ENCODE measurements around the gene FRYL. TPM values are rescaled to one million over a fixed set of nuclear protein-coding genes. Genes with fewer than 3 reads are reported as not detected.

Gene FRYL
- total RNA-seq, 4 donors from 2014 or later: 43.2 to 92.5 (median 62.1) TPM

DNA sequence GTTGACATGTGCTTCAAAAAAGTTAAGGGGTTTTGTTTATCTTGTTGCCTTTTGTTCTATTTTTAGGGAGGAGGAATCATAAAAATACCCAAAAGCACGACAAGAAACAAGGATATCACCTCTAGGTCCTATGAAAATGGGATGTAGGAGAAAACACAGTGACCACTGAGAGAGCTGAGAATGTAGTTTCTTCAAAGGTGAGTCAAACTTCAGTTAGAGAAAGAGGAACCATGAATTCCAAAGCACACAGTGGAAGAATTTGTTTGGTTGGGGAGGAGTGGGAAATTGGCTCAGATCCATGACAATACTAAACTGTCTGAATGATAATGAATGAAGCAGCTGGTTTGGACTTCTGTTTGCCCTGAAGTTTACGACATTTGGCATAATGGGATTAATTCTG is 19.1 kb upstream of the FRYL start:
- no peak overlapping the region for H3K4me3 ChIP-seq
- no peak overlapping the region for H3K27ac ChIP-seq
- no peak for ATAC-seq
- H3K36me3 ChIP-seq: no peaks in the 10 kb centered on the region
- H3K9me3 ChIP-seq: no peaks in the 10 kb centered on the region
- TF ChIP-seq POLR2A (IDR thresholded peaks at IDR 0.05) (no peak), EP300 (IDR thresholded peaks at IDR 0.05) (no peak), POLR2AphosphoS5 (IDR thresholded peaks at IDR 0.05) (no peak)
- TF ChIP-seq, protein P1, sequence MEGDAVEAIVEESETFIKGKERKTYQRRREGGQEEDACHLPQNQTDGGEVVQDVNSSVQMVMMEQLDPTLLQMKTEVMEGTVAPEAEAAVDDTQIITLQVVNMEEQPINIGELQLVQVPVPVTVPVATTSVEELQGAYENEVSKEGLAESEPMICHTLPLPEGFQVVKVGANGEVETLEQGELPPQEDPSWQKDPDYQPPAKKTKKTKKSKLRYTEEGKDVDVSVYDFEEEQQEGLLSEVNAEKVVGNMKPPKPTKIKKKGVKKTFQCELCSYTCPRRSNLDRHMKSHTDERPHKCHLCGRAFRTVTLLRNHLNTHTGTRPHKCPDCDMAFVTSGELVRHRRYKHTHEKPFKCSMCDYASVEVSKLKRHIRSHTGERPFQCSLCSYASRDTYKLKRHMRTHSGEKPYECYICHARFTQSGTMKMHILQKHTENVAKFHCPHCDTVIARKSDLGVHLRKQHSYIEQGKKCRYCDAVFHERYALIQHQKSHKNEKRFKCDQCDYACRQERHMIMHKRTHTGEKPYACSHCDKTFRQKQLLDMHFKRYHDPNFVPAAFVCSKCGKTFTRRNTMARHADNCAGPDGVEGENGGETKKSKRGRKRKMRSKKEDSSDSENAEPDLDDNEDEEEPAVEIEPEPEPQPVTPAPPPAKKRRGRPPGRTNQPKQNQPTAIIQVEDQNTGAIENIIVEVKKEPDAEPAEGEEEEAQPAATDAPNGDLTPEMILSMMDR (IDR thresholded peaks at IDR 0.05): no peak
- 50 to 67% methylated on average over 2 of the region's 2 CpGs for WGBS, 2 donors (ENCODE audit: low coverage in 1 of 2)
- peaks cover 0 to 14% (median 0%) of the 10 kb centered on the region in 3 donors for H3K4me1 ChIP-seq
- H3K27me3 ChIP-seq: no peaks in the 10 kb centered on the region

GRCh38 chr4:48798117-48798516 is 18.0 kb upstream of the FRYL start:
- no peak for ATAC-seq
- peaks cover 0 to 15% (median 0%) of the 10 kb centered on the region in 3 donors for H3K4me1 ChIP-seq
- TF ChIP-seq, protein P1 (IDR thresholded peaks at IDR 0.05): no peak
- TF ChIP-seq POLR2A (IDR thresholded peaks at IDR 0.05): no peak
- no peak for TF ChIP-seq POLR2AphosphoS5 (IDR thresholded peaks at IDR 0.05)
- TF ChIP-seq EP300 (IDR thresholded peaks at IDR 0.05): no peak

DNA sequence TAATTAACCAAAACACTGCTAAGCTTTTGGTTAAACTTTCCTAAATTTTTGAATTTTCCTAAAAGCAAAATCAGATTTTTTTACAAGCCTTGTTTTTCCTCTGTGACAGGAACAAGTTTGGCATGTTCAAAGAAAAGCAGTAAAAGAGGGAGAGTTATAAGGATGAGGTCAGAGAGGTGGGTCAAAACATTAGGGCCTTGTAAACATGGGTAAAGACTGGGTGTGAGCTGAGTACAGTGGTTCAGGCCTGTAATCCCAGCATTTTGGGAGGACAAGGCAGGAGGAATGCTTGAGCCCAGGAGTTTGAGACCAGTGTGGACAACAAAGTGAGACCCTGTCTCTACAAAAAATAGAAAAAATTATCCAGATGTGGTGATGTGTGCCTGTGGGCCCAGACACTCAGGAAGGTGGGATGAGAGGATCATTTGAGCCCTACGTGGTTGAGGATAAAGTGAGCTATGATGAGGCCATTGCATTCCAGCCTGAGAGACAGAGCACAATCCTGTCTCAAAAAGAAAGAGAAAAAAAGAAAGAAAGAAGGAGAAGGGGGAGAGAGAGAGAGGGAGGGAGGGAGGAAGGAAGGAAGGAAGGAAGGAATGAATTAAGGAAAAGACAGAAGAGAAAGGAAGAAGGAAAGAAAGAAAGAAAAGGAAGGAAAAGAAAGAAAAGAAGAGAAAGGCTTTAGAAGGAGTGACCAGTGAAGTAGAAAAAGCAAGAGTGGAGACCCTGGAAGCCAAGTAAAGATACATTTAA is 17.0 kb upstream of the FRYL start:
- no peak for ATAC-seq
- Histone ChIP-seq H3K4me3 (no peak overlapping the region), H3K36me3 (no peaks in the 10 kb centered on the region), H3K4me1 (peaks cover 0 to 21% (median 0%) of the 10 kb centered on the region in 3 donors), H3K27ac (no peak overlapping the region), H3K9me3 (no peaks in the 10 kb centered on the region), H3K27me3 (no peaks in the 10 kb centered on the region)
- no peak for TF ChIP-seq EP300 (IDR thresholded peaks at IDR 0.05)
- no peak for TF ChIP-seq POLR2A (IDR thresholded peaks at IDR 0.05)
- TF ChIP-seq, protein P1 (IDR thresholded peaks at IDR 0.05): no peak
- TF ChIP-seq POLR2AphosphoS5 (IDR thresholded peaks at IDR 0.05): no peak
- WGBS, 2 donors (ENCODE audit: low coverage in 1 of 2): 27 to 58% methylated on average over 1 of the region's 1 CpG

More at GRCh38 chr4:48798117-48798516, 18.0 kb upstream of the FRYL start:
- Histone ChIP-seq H3K4me3 (no peak overlapping the region), H3K9me3 (no peaks in the 10 kb centered on the region), H3K27ac (no peak overlapping the region), H3K27me3 (no peaks in the 10 kb centered on the region), H3K36me3 (no peaks in the 10 kb centered on the region)
- 85 to 100% methylated on average over 1 to 2 of the region's 2 CpGs for WGBS, 2 donors (ENCODE audit: low coverage in 1 of 2)

GRCh38 chr4:48796191-48796926 is 16.3 kb upstream of the FRYL start:
- Histone ChIP-seq H3K4me1 (peaks cover 0 to 15% (median 0%) of the 10 kb centered on the region in 3 donors), H3K4me3 (no peak overlapping the region), H3K36me3 (no peaks in the 10 kb centered on the region), H3K9me3 (no peaks in the 10 kb centered on the region), H3K27ac (no peak overlapping the region), H3K27me3 (no peaks in the 10 kb centered on the region)
- WGBS, 2 donors (ENCODE audit: low coverage in 1 of 2): 70 to 82% methylated on average over 2 of the region's 2 CpGs
- TF ChIP-seq EP300 (IDR thresholded peaks at IDR 0.05): no peak
- TF ChIP-seq POLR2AphosphoS5 (IDR thresholded peaks at IDR 0.05): no peak
- TF ChIP-seq POLR2A (IDR thresholded peaks at IDR 0.05): no peak
- TF ChIP-seq, protein P1 (IDR thresholded peaks at IDR 0.05): no peak
- ATAC-seq: no peak
